KMS-11 (cell line): ENCODE data around the gene MFSD8.

Experiments used
- H2AFZ ChIP-seq: fragments of 200-600 bp; sonication (generic); 2 replicates; pipeline ENCODE4 v1.6.1; 2016; ENCODE audit warnings: antibody characterized with exemption, mixed run types, low read depth
- H3K27ac ChIP-seq: fragments of 200-600 bp; sonication (generic); 2 replicates; pipeline ENCODE4 v1.6.1; 2016; ENCODE audit warnings: mild to moderate bottlenecking, mixed run types
- H3K27me3 ChIP-seq: fragments of 200-600 bp; sonication (generic); 2 replicates; pipeline ENCODE4 v1.6.1; 2017; ENCODE audit warnings: mild to moderate bottlenecking, low read depth, mixed run types, moderate library complexity; ENCODE audit not compliant: insufficient read depth
- H3K36me3 ChIP-seq: fragments of 200-600 bp; sonication (generic); 2 replicates; pipeline ENCODE4 v1.6.1; 2017; ENCODE audit warnings: mild to moderate bottlenecking, mixed run types; ENCODE audit not compliant: insufficient read depth
- H3K4me1 ChIP-seq: fragments of 200-600 bp; sonication (generic); 2 replicates; pipeline ENCODE4 v1.6.1; 2016; ENCODE audit warnings: mild to moderate bottlenecking, low read depth, mixed run types; ENCODE audit not compliant: poor library complexity, severe bottlenecking
- H3K4me2 ChIP-seq: fragments of 200-600 bp; sonication (generic); 2 replicates; pipeline ENCODE4 v1.7.0; 2016; ENCODE audit warnings: mild to moderate bottlenecking, mixed run types
- H3K4me3 ChIP-seq: fragments of 200-600 bp; sonication (generic); IDR thresholded peaks from 2 replicates; pipeline ENCODE4 v1.6.1; 2017; ENCODE audit warnings: low read depth, low read length, mixed read lengths; ENCODE audit not compliant: insufficient read depth
- H3K79me2 ChIP-seq: fragments of 200-600 bp; sonication (generic); 2 replicates; pipeline ENCODE4 v1.6.1; 2016; ENCODE audit warnings: low read depth, mixed run types; ENCODE audit not compliant: insufficient read depth
- H3K9ac ChIP-seq: fragments of 200-600 bp; sonication (generic); 2 replicates; pipeline ENCODE4 v1.6.1; 2016; ENCODE audit warnings: mild to moderate bottlenecking, mixed run types
- H4K20me1 ChIP-seq: fragments of 200-600 bp; sonication (generic); 2 replicates; pipeline ENCODE4 v1.6.1; 2016; ENCODE audit warnings: mild to moderate bottlenecking, mixed run types; ENCODE audit not compliant: insufficient read depth
- CTCF ChIP-seq: fragments of 200-600 bp; sonication (generic); conservative IDR thresholded peaks from 2 replicates; pipeline ENCODE4 v1.6.1; 2017; ENCODE audit warnings: low read depth, mild to moderate bottlenecking, antibody characterized with exemption, low read length, moderate library complexity, mixed read lengths

Gene MFSD8

GRCh38 chr4:127922226-127922625, 42.7 kb downstream of the MFSD8 start:
- Histone ChIP-seq H2AFZ (no peak overlapping the region), H3K36me3 (no peaks in the 10 kb centered on the region), H3K9ac (no peak overlapping the region), H3K4me1 (no peaks in the 10 kb centered on the region), H3K27me3 (no peaks in the 10 kb centered on the region), H4K20me1 (no peaks in the 10 kb centered on the region), H3K4me3 (no peak overlapping the region), H3K27ac (no peak overlapping the region), H3K4me2 (no peak overlapping the region), H3K79me2 (no peaks in the 10 kb centered on the region)
- no peak for TF ChIP-seq CTCF

DNA sequence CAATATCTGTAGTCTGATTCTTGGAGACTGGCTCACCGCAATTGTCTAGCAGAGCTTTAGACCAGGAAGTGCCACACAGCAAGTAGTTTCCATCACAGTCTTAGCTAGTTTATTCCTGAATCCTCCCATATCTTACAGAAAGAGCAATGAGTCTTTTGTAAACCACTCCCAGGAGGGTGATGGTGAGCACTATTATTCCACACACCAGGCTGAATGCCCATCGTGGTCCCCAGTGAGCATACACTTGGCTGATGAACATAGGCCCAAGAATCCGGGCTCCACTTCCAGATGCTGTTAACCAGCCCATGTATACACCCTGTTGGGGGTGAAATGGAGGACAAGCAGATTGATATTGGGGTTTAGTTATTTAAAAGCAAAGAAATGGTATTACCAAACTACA, 44.5 kb downstream of the MFSD8 start:
- H4K20me1 ChIP-seq: no peaks in the 10 kb centered on the region

GRCh38 chr4:127917151-127917550, 47.8 kb downstream of the MFSD8 start:
- H3K4me2 ChIP-seq: no peak overlapping the region
- no peak overlapping the region for H3K9ac ChIP-seq
- H3K79me2 ChIP-seq: no peaks in the 10 kb centered on the region
- TF ChIP-seq CTCF: no peak
- H3K27me3 ChIP-seq: no peaks in the 10 kb centered on the region
- no peak overlapping the region for H2AFZ ChIP-seq
- H4K20me1 ChIP-seq: no peaks in the 10 kb centered on the region
- no peaks in the 10 kb centered on the region for H3K4me1 ChIP-seq
- H3K36me3 ChIP-seq: no peaks in the 10 kb centered on the region
- H3K27ac ChIP-seq: no peak overlapping the region
- H3K4me3 ChIP-seq: no peak overlapping the region

More for the DNA sequence above, 44.5 kb downstream of the MFSD8 start:
- Histone ChIP-seq H3K79me2 (no peaks in the 10 kb centered on the region), H3K4me3 (no peak overlapping the region), H2AFZ (no peak overlapping the region), H3K4me1 (no peaks in the 10 kb centered on the region), H3K27me3 (no peaks in the 10 kb centered on the region), H3K36me3 (no peaks in the 10 kb centered on the region), H3K9ac (no peak overlapping the region), H3K4me2 (no peak overlapping the region), H3K27ac (no peak overlapping the region)
- TF ChIP-seq CTCF: no peak

DNA sequence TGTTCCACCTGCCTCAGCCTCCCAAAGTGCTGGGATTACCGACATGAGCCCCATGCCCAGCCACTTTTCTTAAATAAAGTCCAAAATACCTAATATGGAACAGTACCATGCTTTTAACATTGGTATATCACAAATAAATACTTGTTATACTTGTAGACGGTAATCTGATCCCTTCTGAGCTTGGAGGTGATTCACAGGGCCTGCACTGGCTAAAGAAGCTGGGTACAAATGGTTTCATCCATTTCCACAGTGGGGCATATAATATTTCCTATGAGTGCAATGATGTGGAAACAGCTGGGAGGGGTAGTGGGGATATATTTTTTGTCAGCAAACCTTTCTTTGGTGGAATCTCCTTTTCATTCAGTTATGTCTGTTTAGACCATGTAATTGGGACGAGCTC, 48.5 kb downstream of the MFSD8 start:
- H3K4me2 ChIP-seq: no peak overlapping the region
- no peaks in the 10 kb centered on the region for H3K27me3 ChIP-seq
- no peak overlapping the region for H3K4me3 ChIP-seq
- no peaks in the 10 kb centered on the region for H4K20me1 ChIP-seq
- no peaks in the 10 kb centered on the region for H3K4me1 ChIP-seq
- no peak for TF ChIP-seq CTCF
- H3K36me3 ChIP-seq: no peaks in the 10 kb centered on the region
- H3K9ac ChIP-seq: no peak overlapping the region
- no peaks in the 10 kb centered on the region for H3K79me2 ChIP-seq
- no peak overlapping the region for H2AFZ ChIP-seq
- no peak overlapping the region for H3K27ac ChIP-seq
